Mammary epithelial cell (primary cell): ENCODE results near the gene EIF1.

Experiments used
- CTCF ChIP-seq, 2 donors: IDR thresholded peaks in 1 of 2; conservative IDR thresholded peaks in 1 of 2; 2 replicates each; pipeline ENCODE4 v1.5.1; 2011 to 2012; ENCODE audit warnings: inconsistent platforms in 2 of 2, low read length in 2 of 2, mild to moderate bottlenecking in 2 of 2, control low read depth in 1 of 2, low read depth in 1 of 2; ENCODE audit not compliant: insufficient read depth in 1 of 2; ENCODE audit errors: extremely low read depth in 1 of 2
- EZH2 ChIP-seq: IDR thresholded peaks from 2 replicates; pipeline ENCODE4 v1.6.1; 2012; ENCODE audit warnings: low read length, inconsistent platforms, borderline replicate concordance

- no peak for TF ChIP-seq CTCF (conservative IDR thresholded peaks at IDR 0.05 in 1 of 2, IDR thresholded peaks at IDR 0.05 in 1 of 2; ENCODE audit: extremely low read depth in 1 of 2, insufficient read depth in 1 of 2, low read depth in 1 of 2, low read length in 2 of 2)
- no peak for TF ChIP-seq EZH2
Measured at GRCh38 chr17:41733348-41734138, 44.9 kb downstream of the EIF1 start.
